ENCODE results near the gene KRTAP4-12.
"Not testable (repeated sequence)": the region's sequence is repeated elsewhere in the genome, so short reads cannot be mapped to it uniquely, and the experiment has no call there.

KRTAP4-12 gene

DNA sequence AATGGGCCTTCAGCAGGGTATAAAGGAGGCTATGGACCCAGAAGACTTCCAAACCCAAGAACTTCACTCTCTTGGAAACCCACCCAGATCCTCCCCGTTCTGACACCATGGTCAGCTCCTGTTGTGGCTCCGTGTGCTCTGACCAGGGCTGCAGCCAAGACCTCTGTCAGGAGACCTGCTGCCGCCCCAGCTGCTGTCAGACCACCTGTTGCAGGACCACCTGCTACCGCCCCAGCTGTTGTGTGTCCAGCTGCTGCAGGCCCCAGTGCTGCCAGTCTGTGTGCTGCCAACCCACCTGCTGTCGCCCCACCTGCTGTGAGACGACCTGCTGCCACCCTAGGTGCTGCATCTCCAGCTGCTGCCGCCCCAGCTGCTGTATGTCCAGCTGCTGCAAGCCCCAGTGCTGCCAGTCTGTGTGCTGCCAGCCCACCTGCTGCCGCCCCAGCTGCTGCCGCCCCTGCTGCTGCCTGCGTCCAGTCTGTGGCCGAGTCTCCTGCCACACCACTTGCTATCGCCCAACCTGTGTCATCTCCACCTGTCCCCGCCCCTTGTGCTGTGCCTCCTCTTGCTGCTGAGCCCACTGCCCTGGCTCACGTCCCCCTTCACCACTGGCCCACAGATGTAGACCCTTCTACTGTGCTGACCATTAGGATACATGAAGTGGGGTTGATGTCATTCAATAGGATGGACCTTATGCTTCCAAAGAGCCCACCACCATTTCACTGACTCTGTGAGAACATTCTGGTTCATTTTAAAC lies 39.7 kb downstream of the KRTAP4-12 start, which contains the start of gene KRTAP4-7:
KRTAP4-7 (plus strand) TSS at position 51 of the 757 bp plus-strand sequence; CDS start at position 108, 57 bp downstream.
- not testable (repeated sequence) for DNase-seq

DNA sequence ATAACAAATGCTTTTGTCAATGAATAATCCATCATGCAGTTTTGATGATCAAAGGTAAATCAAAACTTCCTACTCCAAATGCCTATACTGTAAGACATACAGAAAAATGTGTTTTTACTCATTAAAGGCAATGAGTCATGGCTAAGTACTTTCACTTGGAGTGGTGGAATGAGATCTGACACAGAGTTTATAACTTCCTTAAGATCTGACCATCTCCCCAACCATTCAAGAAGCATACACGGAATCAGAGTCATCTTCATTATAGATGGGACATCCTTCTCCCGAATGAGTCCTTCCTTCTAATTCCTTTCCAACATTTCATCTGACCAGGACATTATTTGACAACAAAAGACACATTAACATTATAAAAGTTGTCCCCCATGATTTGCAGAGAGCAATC lies 40.6 kb downstream of the KRTAP4-12 start:
- not testable (repeated sequence) for DNase-seq

DNA sequence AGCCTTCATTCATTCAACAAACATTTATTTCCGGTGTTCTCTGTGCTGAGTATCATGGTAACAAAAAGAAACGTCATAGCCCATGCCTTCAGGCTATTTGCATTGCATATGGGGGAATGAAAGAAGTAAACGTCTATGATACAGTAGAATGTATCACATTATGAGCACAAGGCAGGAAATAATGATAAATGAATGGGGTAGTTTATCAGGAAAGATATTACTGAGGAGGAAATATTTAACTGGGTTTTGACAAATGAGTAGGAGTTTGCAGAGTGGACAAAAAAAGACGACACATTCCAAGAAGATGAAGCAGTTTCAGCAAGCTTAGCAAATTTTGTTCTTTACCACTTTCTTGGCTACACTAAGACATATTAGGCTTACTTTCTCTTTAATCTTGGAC lies 41.4 kb downstream of the KRTAP4-12 start:
- no peak for DNase-seq

DNA sequence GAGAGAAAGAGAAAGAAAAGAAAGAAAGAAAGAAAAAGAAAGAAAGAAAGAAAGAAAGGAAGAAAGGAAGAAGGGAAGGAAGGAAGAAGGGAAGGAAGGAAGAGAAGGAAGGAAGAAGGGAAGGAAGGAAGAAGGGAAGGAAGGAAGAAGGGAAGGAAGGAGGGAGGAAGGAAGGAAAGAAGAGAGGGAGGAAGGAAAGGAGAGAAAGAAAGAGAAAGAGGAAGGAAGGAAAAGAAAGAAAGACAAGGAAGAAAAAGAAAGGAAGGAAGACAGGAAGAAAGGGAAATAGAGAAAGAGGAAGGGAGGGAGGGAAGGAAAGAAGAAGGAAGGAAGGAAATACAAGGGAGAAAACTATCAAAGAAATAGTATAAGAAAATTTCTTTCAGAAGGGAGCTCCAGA lies 47.2 kb downstream of the KRTAP4-12 start:
- no peak for DNase-seq

DNA sequence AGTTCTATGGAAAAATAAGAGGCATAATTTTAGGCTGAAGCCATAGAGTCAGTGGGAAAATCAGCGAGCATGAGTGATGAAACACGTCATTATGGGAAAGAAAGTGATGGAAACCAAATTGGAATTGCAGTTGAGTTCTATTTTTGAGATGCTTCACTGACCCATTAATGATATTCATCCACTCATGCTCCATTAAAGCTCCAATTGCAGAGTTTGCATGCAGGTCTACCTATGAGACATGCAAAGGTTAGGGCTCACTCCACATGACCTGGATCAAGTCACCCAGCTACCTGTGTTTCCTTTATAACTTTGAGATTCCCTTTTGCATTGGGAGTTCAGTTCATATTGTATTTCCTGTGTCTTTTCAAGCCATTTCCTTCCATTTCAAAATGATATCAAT lies 50.3 kb downstream of the KRTAP4-12 start:
- no peak for DNase-seq
